ENCODE data around the gene PRICKLE2.

Gene PRICKLE2

DNA sequence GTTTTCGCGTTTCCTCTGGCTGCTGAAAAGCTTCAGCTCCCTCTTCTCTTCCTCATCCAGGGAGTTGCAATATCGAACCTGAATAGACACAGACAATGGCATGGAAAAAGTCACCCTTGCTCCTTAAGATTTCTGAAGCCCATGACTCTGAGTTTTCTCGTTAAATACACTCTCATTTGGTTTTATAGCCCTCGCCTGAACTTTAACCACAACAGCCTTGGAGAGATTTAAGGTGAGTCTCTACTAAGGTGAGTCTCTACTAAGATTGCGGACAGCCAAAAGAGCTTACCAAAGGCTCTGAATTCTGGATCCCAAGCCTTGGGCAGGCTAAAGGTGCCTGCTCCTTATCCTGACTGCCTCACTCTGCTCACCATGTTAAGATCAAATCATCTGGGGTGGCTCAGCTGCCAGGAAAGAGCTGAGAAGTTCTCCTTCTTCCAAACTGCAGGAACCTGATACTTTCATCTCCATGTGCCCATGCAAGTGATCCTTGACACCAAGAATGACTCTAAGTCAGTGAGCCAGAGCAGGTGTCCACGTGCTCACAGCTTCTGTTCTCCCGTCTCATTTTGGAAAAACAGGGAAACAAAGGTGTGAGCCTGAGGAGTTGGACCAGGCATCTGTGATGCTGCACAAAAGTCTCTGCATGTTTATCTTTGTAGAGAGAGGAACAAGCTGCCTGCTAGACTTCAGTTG lies 65.1 kb downstream of the PRICKLE2 start:
- DNase-seq (ENCODE audit: low read depth) = no peak

DNA sequence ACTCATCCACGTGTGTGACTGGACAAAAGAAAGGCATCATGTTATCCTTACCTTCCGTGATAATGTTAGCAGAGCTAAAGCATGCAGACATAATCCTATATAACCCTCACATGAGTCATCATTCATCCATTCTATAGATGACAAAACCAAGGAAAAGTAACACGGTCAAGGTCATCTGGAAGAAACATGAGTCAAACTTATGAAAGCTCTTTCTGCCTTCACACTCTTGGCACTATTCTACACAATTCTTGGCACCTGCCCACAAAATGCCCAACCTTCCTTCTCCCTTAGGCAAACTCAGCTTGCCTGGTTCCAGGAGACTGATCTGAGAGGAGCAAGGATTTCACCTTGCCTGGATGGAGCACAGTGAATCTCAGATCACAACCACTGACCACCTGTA lies 66.9 kb downstream of the PRICKLE2 start:
- DNase-seq (ENCODE audit: low read depth) = no peak

DNA sequence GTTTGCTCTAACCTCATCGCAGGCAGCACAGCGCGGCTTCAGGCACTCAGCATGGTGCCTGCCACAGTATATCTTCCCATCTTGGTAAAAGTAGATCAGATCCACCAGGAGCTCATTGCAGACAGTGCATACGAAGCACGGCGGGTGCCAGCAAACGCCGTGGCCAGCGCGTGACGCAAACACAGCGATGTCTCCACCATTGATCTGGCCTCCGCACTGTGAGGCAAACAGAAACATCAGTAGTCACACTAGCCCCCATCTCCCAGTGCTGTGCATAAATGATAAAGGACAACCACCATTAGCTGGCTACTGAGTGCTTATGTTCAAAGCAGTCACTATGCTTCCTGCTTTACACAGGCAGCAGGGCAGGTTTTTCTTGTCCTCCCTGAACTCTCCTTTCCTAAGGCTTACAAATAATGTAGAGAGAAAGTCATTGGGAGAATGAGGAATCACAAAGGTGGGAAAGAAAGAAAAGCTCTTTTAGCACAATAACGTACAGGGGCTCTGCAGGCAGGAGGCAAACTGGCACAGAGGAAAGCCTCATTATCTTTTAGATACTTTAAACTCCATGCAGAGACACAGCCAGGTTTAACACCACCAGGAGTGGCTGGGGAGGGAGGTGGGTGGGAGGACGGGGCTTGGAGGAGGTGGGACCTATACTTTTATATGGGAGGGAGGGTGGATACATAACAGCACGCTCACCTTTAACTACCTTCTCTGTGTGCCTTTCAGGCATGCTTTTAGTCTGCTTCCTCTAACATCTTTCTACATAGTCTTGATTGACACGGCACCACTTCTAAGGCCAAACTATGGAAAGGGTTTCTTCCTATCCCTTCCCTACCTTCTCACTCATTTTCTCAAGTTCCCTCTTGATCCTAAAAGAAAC lies 67.9 kb downstream of the PRICKLE2 start:
- DNase-seq (ENCODE audit: low read depth) = no peak

DNA sequence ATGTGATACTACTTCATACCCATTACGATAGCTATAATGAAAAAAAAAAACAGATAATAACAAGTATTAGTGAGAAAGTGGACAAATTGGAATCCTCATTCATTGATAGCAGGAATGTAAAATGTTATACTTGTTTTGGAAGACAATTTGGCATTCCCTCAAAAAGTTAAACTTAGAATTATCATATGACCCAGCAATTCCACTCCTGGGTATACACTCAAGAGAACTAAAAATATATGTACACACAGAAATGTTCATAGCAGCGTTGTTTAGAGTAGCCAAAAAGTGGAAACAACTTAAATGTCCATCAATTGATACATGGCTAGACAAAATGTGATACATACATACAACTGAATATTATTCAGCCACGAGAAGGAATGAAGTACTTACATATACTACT lies 69.9 kb downstream of the PRICKLE2 start:
- DNase-seq (ENCODE audit: low read depth) = no peak

DNA sequence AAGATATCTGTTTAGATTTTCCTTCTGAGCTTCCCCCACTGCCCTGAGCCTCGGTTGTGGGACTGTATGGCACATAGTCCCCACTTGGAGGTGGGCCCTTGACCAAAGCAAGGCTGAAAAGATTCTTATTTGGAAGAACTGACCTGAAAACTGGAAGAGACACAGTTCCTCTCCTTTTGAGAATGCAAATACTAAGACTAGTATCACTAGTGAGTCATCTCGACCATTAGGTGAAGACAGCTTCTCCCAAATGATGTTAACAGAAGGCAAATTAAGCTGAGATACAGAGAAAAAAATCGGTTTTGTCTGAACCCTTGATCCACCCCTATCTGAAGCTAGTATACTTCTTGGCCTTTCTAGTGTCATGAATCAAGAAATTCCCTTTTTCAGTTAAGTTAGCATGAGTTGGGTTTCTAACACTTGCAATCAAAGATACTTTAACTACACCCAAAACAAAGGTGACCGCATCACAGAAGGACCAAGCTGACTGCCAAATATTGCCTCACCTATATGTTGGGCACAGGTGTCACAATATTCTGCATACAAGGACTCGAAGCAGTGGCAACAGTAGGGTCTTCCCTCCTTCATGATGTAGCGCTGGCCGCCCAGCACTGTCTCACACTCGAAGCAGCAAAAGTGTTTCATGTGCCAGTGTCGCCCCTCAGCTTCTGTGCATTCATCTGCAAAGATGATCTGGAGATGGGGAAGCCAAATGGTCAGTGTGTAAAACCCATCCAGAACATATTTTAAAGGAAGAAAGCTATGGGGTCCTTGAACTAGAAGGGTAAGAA lies 72.4 kb downstream of the PRICKLE2 start:
- DNase-seq (ENCODE audit: low read depth) = no peak

DNA sequence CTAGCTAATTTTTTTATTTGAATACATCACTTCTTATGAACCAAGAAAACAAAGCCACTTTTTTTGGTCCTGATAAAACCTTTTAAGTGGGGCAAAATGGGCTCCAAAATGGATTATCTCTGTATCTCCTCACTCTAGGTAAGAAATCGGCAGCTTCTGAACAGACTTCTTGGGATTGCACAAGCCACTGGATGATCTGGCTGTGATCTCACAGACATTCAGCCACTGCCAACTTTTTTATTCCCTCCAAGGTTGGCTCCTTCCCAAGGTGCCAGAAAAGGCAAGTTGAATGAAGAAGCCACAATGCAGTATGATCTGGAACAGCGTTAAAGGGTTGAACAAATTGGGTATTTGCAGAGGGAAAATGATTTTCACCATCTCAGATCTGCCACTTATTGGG lies 73.2 kb downstream of the PRICKLE2 start:
- no peak for DNase-seq (ENCODE audit: low read depth)

DNA sequence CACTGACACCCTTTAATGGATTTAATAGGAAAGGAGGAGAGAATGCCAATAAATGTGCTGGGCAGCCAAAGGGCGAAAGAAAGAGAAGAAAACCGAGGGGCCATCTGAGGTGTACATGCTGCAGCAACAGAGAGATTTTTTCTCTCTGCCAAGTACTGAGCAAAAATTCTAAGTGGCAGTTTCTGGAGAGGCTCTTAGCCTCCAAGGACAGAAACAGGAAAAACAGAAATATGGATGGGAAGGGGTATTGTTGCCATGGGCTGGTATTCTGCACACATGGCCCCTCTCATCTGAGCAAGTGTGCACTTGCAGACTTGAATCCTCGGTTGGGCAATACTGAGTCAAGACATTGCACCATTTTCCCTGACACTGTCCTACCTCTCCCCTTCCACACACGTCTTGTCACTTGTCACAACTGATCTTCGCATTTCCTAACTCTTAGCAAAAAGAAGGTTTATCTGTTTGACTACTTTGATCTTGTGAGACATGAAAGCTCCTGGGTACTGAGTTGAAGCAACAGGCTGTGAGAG lies 73.9 kb downstream of the PRICKLE2 start:
- no peak for DNase-seq (ENCODE audit: low read depth)

DNA sequence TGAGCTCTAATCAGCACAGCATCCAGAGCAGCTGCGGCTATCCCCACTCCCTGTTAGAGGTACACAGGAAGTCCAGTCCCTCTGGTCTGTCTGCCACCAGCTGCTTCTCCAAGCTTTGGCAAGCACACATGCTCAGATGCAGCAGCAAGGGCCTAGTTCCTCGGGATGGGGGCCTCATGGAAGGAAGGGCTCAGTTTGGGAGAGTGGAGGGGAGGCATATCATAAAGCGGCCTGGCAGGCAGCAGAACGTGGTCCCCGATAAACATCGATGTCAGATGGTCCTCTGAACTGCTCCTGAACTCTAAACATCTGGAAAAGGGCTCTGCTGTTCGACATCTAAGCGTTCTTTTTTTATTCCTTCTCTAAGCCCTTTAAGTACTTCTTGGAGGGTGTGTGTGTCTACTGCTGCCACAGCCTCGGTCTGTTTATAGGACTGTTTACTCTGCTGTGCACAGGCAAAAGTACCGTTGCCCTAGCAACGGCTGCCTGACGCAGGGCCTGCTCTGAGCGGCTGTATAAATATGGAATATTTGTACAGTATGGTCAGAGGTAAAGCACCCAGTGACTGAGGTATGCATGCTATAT lies 74.6 kb downstream of the PRICKLE2 start:
- no peak for DNase-seq (ENCODE audit: low read depth)

DNA sequence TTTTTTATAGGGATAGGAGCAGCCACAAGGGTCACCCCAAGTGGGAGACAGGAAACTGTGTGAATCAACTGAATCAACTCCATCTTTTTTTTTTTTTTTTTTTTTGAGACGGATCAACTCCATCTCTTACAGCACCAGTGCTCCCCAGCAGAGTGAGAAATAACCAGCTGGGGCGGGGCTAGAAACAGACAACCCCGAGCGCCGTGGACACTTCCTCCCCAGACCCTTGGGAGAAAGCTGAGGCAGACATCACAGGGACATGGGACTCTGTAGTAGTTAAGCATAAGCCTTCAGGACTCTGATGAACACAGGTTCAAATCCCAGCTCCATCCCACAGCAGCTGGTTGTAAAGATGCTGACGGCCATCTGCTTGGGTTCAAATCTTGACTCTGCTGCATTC lies 75.4 kb downstream of the PRICKLE2 start:
- DNase-seq (ENCODE audit: low read depth) = no peak

DNA sequence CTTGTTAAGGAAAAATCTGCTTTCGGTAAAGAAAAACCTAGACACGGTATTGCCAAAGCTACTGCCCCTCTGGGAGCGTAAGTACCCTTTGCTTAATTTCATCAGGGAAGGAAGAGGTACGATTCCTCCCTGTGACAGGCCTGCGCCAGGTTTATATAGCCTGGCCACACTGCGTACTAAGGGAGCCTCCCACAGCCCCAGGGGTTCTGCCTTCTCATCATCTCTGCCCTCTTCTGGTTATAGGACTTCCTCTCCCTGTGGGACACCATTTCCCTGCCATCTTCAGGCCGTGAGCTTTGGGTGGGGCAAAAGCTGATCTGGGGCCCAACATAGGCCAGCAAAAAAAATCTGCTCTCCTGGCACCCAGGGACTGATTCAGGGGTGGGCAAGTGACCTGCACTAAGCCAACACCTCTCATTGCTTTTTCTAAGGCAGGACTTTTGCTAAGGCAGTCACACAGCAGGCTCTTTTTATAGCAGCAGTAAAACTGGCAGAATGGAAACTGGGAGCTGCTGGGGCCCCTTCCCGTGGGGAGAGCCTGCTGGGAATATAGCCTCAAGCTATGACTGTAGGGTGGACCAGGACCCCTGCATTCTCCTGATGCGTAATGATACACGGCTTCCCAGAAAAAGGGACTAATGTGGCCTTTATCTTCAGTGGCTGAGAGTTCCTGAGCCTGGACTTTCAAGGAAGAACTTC lies 76.2 kb downstream of the PRICKLE2 start:
- DNase-seq (ENCODE audit: low read depth) = no peak

DNA sequence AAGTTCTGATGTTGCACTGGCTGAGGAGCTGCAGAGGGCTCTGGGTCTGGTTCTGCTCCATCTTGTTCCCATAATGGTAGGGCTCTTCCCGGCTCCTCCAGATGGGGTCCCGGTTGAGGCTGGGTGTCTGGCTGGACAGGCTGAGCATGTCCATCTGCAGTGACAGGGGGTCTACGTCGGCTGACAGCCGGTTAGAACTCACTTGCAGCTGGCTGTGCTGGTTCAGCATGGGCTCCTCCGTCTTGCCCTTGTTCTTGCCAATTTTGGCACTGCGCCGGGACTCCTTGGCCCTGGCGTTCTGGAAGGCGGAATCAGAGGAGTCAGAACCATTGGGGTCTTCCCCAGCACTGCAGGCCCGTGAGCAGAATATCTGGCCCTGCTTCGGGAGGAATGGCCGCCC lies 78.1 kb downstream of the PRICKLE2 start:
- no peak for DNase-seq (ENCODE audit: low read depth)

DNA sequence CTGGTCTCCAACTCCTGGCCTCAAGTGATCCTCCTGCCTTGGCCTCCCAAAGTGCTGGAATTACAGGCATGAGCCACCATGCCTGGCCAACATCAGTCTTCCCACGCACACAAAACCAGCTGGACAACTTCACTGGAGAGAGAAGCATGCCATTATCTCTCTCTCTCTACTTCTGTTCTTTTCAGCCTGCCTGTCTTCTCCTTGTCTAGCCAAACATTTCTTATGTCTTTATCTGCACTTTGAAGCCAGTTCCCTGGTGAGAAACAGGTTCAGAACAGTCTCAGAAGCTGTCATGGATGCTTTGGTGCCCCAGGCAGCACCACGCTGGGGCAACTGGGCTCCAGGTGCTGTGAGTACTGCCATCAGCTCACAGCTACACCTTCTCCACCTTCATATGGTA lies 79.8 kb downstream of the PRICKLE2 start:
- no peak for DNase-seq (ENCODE audit: low read depth)

DNA sequence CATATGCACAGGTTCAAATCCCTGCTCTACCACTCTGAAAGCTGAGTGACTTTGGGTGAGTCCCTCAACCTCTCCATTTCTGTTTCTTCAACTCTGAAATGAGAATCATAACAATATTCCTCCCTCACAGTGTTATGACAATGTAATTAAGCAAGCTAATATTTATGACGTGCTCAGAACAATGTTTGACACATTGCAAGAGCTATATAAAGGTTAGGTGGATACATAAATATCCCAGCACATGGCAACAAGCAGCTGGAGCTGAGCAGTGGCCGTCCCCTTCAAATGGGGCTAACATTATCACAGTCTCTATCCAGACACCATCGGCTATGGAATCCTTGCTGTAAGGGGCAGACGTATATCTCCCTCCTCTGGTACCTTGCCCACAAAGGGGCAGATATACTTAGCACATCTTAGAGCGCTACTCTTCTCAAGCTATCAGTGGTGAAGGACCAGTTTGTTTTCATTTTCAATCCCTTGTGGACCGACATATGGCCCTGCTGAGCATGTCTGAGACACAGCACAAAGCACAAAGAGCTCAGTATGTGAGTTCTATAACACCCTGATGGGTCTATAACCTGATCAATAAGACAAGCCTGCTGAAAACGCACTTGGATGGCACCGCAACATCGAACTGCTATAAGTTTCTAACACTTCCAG lies 80.9 kb downstream of the PRICKLE2 start:
- DNase-seq (ENCODE audit: low read depth) = no peak

DNA sequence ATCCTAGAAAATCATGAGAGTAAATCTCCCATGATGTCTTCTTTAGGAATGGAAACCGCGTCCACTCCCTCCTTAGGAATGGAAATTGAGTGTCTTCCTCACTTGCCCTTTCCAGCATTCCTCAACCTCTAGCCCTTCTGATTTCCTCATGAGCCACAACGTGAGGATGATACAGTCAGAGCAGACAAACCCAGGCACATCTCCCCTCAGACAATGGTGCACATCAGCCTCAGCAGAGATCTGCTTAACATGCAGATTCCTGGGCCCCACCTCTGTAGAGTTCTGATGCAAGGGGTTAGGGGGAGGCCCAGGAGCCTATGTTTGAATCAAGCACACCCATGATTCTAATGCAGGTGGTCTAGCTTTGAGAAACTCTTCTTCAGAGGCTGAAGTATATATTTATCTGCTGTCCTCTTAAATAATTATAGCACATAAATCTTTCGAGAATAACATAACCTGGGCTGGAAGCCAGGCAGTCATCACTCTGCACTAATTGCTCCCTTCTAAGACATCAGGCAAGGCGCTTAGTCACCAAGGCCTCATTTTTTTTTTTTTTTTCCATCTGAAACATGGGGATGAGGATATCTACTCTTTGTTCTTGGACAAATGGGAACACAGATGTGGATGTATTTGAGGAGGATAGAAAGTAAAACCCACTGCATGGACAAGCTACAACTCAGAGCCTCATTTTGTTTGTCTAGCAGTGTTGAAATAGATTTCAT lies 81.7 kb downstream of the PRICKLE2 start:
- no peak for DNase-seq (ENCODE audit: low read depth)

DNA sequence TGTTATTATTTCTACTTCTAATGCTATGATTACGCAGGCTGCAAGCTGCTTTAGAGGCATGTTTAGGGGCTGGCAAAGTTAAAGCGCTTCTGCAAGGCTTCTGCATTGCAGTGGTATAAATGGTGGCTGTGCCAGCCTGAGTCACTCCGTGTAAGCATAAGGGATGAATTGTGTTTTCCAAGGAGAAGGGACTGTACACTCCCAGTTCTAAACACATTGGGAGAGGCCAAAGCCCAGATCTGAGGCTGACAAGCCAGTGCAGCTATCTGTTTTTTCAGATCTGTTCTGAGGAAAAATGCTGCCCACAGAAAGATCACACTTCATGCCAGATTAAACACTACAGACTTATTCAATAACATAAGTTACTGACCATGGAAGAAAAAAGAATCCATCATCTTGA lies 83.8 kb downstream of the PRICKLE2 start:
- no peak for DNase-seq (ENCODE audit: low read depth)

DNA sequence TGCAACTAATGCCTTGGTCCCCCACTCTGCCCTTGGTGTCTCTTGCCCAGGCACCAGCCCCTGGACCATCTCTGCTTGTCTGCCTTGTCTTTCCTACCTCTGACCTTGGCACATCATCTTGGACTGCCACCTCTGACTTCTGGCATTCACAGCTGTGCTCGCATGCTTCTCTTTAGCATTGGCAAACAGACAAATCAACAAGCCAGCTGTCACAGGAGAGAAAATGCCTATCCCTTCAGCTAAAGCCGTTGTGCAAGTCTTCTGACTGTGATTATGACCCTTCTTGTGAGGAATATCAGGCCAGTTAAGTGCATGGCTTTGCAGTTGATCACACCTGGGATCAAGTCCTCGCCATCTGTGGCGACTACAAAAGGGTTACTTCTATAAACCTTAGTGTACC lies 84.6 kb downstream of the PRICKLE2 start:
- DNase-seq (ENCODE audit: low read depth) = no peak

DNA sequence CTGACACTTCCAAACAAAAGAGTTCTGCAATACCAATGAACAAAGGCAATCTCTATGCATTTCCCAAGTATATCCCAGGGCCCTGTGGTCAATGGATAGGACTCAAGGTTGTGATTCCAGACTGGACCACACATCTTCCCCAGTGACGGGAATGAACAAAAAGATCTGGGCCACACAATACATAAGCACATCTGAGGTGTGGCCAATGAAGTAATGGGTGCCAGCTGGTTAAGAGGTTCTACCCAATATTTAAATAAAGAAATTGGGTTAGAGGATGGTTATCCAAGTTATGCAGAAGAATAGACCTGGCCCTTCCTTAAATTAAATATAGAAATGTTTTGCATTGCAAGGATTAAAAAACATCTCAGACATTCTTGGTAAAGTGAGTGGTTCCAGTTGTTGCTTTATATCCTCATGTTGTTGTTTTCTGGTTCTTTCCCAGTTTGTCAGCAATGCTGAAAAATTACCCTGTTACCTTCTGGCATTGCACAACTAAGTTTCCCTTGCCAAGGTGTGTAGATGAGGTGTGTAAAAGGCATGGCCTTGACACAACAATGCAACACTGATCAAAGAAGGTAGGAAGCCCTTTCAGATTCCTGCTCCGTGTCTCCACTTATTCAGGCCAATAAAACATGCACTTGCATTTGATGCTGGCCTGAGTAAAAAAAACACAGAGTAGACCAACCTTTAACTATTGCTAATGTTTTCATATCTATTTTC lies 86.5 kb downstream of the PRICKLE2 start:
- no peak for DNase-seq (ENCODE audit: low read depth)

DNA sequence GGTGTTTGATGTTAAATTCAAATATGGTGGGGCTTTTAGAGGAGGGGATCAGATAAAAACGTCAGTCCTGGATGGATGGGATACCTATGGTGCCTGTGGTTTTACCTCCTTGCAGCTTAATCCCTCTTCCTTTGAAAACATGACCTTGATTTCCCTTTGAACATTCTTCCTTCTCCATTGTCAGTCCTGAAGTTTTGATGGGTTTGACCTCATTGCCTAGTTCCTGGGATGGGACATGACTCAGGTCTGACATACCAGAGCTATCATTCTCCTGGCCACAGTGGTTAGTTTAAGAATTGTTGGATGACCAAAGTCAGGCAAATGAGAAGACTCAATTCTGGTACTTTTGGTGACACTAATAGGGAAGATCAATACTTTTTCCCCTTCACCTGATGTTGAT lies 87.2 kb downstream of the PRICKLE2 start:
- no peak for DNase-seq (ENCODE audit: low read depth)

DNA sequence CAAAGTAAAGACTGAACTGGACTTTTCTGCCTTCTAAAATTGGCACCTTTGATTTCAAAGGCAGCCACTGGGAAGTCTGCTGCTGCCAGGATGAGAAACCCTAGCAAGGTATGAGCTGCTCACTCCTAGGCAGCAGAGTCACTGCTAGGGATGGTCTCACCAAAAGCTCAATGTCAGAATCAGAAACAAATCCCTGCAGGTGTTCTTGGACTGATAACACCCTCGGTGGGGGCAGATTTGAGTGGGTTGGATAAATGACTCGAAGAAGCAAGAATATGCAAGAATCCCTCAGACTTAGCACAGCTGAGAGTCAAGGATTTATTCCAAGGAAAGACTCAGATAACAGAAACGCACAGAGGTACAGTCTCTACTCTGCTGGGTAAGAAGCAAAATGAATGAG lies 90.4 kb downstream of the PRICKLE2 start:
- no peak for DNase-seq (ENCODE audit: low read depth)

DNA sequence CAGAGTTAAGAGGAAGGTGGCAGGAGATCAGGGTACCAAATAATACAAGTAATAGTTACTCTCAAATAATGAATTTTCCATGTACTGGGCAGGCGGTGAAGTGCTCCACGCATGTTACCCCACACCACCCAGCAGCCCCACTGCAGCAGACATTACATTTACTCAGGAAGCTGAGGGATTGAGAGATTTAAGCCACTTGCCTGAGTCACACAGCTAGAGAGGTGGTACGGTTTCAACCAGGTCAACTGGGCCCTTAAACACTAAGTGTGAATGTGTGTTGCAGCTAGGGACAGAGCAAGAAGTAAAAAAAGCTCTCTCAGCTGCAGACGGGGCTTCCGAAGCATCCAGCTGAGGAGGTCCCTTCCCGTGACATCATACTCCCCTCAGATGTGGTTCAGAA lies 91.3 kb downstream of the PRICKLE2 start:
- DNase-seq (ENCODE audit: low read depth) = no peak

All from stimulated activated CD8-positive, alpha-beta memory T cell treated with anti-CD3 and anti-CD28 coated beads, Interleukin-15, amount 100 ng/mL, for 1 hour (primary cell).